ENCODE data around the gene NATD1.

Gene NATD1

DNA sequence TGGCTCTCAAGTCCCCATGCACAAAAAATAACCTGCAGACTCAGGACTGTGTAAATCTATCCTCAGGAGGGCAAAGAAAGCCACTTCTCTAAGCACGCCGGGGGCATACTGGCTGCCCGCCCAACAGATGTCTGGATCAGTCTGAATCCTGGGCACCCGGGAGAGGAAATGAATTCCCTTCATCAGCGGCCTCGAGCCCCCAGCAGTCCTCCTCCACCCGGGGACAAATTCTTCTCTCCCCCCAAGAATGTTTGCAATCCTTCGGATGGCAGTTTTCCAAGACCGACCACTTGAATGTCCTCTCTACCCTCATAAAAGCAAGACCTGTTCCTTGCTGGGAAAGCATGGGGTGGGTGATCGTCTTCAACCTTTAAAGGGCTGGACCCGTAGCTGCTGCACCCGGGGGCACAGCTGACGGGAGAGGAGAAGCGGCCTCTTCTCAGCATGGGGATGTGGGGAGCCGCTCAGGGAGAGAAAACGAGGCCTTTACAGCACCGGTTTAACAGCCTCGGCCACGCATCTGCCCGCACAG, 21.9 kb upstream of the NATD1 start:
- DNase-seq (ENCODE audit: extremely low read depth, low read depth), result no peak
- TF ChIP-seq, protein P1, sequence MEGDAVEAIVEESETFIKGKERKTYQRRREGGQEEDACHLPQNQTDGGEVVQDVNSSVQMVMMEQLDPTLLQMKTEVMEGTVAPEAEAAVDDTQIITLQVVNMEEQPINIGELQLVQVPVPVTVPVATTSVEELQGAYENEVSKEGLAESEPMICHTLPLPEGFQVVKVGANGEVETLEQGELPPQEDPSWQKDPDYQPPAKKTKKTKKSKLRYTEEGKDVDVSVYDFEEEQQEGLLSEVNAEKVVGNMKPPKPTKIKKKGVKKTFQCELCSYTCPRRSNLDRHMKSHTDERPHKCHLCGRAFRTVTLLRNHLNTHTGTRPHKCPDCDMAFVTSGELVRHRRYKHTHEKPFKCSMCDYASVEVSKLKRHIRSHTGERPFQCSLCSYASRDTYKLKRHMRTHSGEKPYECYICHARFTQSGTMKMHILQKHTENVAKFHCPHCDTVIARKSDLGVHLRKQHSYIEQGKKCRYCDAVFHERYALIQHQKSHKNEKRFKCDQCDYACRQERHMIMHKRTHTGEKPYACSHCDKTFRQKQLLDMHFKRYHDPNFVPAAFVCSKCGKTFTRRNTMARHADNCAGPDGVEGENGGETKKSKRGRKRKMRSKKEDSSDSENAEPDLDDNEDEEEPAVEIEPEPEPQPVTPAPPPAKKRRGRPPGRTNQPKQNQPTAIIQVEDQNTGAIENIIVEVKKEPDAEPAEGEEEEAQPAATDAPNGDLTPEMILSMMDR (IDR thresholded peaks at IDR 0.05; ENCODE audit: low read depth, low read length, missing control alignments), result no peak
- H3K4me3 ChIP-seq (replicated peaks; ENCODE audit: low read depth, low read length), result peak overlapping the region; percentile 49

DNA sequence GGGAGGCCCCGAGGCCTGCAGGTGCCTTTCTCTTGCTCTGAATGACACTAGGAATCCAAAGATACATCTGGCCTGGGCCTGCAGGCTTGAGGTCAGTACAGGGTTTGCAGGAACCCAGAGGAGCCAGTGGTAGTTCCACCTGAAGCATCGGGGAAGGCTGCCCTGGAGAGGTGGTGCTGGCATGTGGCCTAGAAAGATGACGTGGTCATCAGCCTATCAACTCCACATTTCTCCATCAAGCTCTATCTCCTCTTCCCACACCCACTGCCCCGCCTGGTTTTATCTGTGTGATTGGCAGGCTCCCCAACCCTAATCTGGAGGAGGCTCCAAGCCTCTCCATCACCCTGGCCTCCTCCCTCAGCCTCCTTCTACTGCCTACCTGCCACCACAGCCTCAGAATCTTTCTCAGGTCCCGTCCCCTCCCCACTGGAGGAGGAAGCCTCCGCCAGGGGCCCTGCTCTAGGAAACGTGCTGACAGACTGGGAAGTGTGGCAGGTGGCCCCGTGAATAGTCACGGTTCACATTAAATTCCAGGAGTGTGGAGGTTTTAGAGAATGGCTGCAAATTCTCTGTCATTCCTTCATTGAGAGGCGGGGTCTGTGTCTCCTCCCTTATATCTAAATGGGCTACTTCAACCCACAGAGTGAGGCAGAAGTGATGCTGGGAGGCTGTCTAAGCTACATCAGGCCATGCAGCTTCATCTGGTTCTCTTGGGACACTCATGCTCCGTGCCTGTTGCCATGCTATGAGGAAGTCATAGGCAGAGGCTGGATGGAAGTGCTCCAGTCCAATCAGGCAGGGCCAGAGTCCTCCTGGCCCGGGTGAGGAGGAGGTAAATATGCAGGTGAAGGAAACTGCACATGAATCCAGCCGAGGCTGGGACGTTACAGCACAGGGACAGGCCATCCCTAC, 19.9 kb upstream of the NATD1 start:
- H3K4me3 ChIP-seq (replicated peaks; ENCODE audit: low read depth, low read length), result no peak overlapping the region
- DNase-seq (ENCODE audit: extremely low read depth, low read depth), result no peak
- TF ChIP-seq, protein P1 (IDR thresholded peaks at IDR 0.05; ENCODE audit: low read depth, low read length, missing control alignments), result no peak

DNA sequence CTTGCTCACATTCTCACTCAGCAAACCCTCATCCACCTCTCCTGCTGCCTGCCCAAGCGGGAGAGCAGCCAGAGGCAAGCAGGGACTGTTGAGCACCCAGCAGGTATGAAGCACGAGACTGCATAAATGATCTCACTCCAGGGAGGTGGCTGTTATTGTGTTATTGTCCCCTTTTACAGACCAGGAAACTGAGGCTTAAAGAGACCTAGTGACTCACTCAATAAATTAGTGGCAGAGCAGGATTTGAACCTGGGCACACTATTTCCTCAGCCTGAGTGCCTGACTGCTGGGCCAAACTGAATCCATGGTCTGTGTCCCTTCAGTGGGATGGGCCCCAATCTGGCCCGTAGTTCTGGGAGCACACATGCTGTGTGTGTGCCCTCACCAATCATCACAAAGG, 19.0 kb upstream of the NATD1 start:
- H3K4me3 ChIP-seq (replicated peaks; ENCODE audit: low read depth, low read length), result no peak overlapping the region
- no peak for DNase-seq (ENCODE audit: extremely low read depth, low read depth)
- TF ChIP-seq, protein P1 (IDR thresholded peaks at IDR 0.05; ENCODE audit: low read depth, low read length, missing control alignments), result no peak

DNA sequence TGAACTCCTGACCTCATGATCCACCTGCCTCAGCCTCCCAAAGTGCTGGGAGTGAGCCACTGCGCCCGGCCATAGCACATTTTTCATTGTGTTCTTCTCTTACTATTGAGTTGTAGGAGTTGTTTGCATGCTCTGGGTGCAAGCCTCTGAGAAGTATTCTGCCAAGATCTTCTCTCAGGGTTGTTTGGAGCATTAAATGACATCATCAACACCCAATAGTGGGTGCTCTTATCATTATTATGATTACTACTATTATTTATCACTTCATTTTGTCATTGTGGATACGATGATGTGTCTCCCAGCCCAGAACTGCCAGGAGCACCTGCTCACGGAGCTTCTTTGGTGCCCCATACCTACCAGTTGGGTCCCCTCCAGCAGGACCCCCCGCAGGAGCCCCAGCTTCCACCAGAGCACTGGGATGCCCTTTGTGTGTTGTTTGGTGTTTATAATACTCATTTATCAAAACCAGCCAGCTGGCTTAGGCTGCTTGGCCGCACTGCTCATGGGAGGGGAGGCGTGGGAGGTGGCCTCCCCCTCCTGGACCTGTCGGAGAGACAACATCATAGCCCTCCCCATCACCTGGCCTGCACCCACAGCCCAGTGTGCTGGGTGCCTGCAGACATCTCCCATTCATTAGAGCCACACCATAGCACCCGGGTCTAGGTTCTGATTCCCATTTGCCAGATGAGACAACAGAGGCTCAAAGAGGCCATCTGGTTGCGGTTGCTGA, 18.4 kb upstream of the NATD1 start:
- TF ChIP-seq, protein P1 (IDR thresholded peaks at IDR 0.05; ENCODE audit: low read depth, low read length, missing control alignments), result no peak
- DNase-seq (ENCODE audit: extremely low read depth, low read depth), result no peak
- H3K4me3 ChIP-seq (replicated peaks; ENCODE audit: low read depth, low read length), result no peak overlapping the region

DNA sequence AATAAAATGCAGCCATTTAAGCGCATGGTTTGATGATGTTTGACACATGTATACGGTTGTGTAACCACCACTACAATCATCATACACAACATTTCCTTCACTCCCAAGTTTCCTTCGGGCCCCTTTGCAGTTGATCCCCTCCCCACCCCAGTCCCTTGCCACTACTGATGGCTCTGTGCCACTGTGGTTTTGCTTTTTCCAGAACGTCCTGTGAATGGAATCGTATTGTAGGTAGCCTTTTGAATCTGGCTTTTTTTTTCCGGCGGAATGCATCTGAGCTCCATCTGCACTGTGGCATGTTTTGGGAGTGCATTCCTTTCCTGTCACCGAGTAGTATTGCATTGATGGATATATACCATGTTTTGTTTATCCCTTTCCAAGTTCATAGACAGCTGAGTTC, 16.2 kb upstream of the NATD1 start:
- no peak for DNase-seq (ENCODE audit: extremely low read depth, low read depth)
- TF ChIP-seq, protein P1 (IDR thresholded peaks at IDR 0.05; ENCODE audit: low read depth, low read length, missing control alignments), result no peak
- H3K4me3 ChIP-seq (replicated peaks; ENCODE audit: low read depth, low read length), result no peak overlapping the region

DNA sequence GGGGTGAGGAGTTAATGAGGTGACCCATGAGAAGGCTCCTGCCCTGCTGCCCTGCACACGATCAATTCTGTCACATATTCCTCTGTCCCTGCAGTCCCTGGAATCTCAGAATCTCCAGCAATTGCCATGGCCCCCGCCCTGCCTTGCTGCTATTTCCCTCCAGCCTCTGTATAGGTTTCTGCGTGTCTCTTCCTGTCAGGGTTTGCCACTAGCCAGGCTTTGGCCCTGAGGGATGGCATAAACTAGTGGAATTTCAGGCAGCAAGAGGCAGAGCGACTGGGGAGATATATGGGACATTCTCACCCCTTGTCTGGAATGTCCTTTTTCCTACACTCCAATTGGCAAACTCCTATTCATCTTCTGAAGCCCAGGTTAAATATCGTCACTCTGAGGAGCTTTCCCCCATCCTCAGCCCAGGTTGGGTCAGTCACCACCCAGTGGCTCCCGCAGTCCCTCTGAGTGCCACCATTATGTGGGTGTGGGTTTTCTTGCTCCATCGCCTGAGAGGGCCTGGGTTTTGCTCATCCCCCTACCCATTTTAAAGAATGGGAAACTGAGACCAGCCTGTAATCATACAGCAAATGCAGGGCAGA, 15.5 kb upstream of the NATD1 start:
- TF ChIP-seq, protein P1 (IDR thresholded peaks at IDR 0.05; ENCODE audit: low read depth, low read length, missing control alignments), result no peak
- DNase-seq (ENCODE audit: extremely low read depth, low read depth), result no peak
- H3K4me3 ChIP-seq (replicated peaks; ENCODE audit: low read depth, low read length), result no peak overlapping the region

Data from HFF-Myc (cell line).